Natural killer cell (primary cell): ENCODE results near the gene KDM4C. TPM values are rescaled to one million over a fixed set of nuclear protein-coding genes. Genes with fewer than 3 reads are reported as not detected.

Source experiments
- ATAC-seq, 3 donors: fragments of 150-1000 bp in 2 of 3; fragments of 200-7000 bp in 1 of 3; cut with Tn5 transposase; 1 replicate in 1 of 3; 2 replicates in 2 of 3; pipeline ENCODE4 v1.10.0; 2021; ENCODE audit warnings: mild to moderate bottlenecking in 2 of 3, moderate library complexity in 2 of 3
- DNase-seq, 2 donors: peaks; one replicate each; pipeline versions ENCODE4 v3.0.0 to v3.0.0-alpha.2; 2013 to 2021; ENCODE audit warnings: mixed read lengths in 1 of 2
- H3K27ac ChIP-seq: one replicate; pipeline ENCODE4 v1.5.1; 2013; ENCODE audit warnings: mild to moderate bottlenecking, low read length
- H3K27me3 ChIP-seq: one replicate; pipeline ENCODE4 v1.6.1; 2013; ENCODE audit warnings: low read length; ENCODE audit not compliant: control insufficient read depth, insufficient read depth
- H3K36me3 ChIP-seq: one replicate; pipeline ENCODE4 v1.6.1; 2013; ENCODE audit warnings: low read length; ENCODE audit not compliant: control insufficient read depth, insufficient read depth
- H3K4me1 ChIP-seq: one replicate; pipeline ENCODE4 v1.6.1; 2013; ENCODE audit warnings: low read length; ENCODE audit not compliant: control insufficient read depth, insufficient read depth
- H3K4me3 ChIP-seq: one replicate; pipeline ENCODE4 v1.5.1; 2013; ENCODE audit warnings: low read length
- H3K9me3 ChIP-seq: one replicate; pipeline ENCODE4 v1.6.1; 2013; ENCODE audit warnings: low read length; ENCODE audit not compliant: control insufficient read depth, insufficient read depth
- H3K27ac Mint-ChIP-seq, 2 donors: one replicate each; pipeline ENCODE4 v1.8.0; 2022; ENCODE audit warnings: mild to moderate bottlenecking in 2 of 2, mixed read lengths in 2 of 2, moderate library complexity in 1 of 2
- H3K27me3 Mint-ChIP-seq, 2 donors: one replicate each; pipeline ENCODE4 v1.8.0; 2022; ENCODE audit warnings: low read depth in 2 of 2, mixed read lengths in 2 of 2
- H3K36me3 Mint-ChIP-seq: one replicate; pipeline ENCODE4 v1.8.0; 2022; ENCODE audit warnings: mixed read lengths
- H3K4me1 Mint-ChIP-seq, 2 donors: one replicate each; pipeline ENCODE4 v1.8.0; 2022; ENCODE audit warnings: mixed read lengths in 2 of 2
- H3K4me3 Mint-ChIP-seq: one replicate; pipeline ENCODE4 v1.8.0; 2022; ENCODE audit warnings: mild to moderate bottlenecking, moderate library complexity, mixed read lengths
- H3K9me3 Mint-ChIP-seq, 2 donors: one replicate each; pipeline ENCODE4 v1.8.0; 2022; ENCODE audit warnings: mixed read lengths in 2 of 2
- WGBS: methylation state at CpG from one replicate; pipeline ENCODE4 v1.1.7; 2013; ENCODE audit warnings: missing lambda C conversion rate; ENCODE audit not compliant: insufficient coverage; 5-methylcytosine and 5-hydroxymethylcytosine counted together
- intact Hi-C: fragments of 100-400 bp; cut with micrococcal nuclease; formaldehyde crosslinking; loops from one replicate; pipeline ENCODE4 v1.14.2; 2022
- total RNA-seq, 4 donors: library from RNA; stranded (reverse); fragments of 120-200 nt in 1 of 4; gene quantifications; one replicate each; pipeline versions ENCODE4 v1.2.3 to v1.2.4, GENCODE V29; 2013 to 2022
- TF ChIP-seq, protein P1 (sequence below): fragments of 200-600 bp; IDR thresholded peaks from one replicate; pipeline ENCODE4 v1.8.0; 2022; ENCODE audit warnings: antibody characterized with exemption

The KDM4C gene
- total RNA-seq, 3 donors from 2014 or later (not counting 1 experiment from before 2014, with no cell fraction given): 115 to 137 (median 116) TPM

DNA sequence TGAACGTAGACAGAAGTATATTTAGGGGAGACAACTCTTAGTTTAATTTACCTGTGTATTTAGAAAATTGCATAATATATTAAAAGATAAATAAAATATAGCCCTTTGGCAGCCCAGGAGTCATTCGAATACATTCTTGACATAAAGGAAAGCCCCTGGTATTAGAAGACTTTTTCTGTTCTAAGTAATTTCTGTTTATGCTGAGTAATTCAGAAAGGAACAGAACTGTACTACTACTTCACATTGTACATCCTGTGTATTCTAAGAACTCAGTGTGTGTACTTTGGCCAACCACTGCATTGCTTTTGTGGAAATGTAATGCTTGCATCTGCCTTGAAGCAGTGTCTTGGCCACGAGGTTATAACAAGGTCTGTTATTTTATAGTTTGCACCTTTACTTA, 136.4 kb downstream of the KDM4C start:
- no peaks in the 10 kb centered on the region for H3K9me3 ChIP-seq
- TF ChIP-seq, protein P1, sequence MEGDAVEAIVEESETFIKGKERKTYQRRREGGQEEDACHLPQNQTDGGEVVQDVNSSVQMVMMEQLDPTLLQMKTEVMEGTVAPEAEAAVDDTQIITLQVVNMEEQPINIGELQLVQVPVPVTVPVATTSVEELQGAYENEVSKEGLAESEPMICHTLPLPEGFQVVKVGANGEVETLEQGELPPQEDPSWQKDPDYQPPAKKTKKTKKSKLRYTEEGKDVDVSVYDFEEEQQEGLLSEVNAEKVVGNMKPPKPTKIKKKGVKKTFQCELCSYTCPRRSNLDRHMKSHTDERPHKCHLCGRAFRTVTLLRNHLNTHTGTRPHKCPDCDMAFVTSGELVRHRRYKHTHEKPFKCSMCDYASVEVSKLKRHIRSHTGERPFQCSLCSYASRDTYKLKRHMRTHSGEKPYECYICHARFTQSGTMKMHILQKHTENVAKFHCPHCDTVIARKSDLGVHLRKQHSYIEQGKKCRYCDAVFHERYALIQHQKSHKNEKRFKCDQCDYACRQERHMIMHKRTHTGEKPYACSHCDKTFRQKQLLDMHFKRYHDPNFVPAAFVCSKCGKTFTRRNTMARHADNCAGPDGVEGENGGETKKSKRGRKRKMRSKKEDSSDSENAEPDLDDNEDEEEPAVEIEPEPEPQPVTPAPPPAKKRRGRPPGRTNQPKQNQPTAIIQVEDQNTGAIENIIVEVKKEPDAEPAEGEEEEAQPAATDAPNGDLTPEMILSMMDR: no peak
- DNase-seq (no peak), ATAC-seq (peak; percentile 47 to 71 (median 61))
- Mint-ChIP-seq H3K36me3 (no peaks in the 10 kb centered on the region), H3K4me3 (peak overlapping the region; percentile 48), H3K4me1 (peaks cover 63 to 68% of the 10 kb centered on the region in 2 donors), H3K27ac (peak overlapping the region; percentile 26 to 52), H3K9me3 (no peaks in the 10 kb centered on the region), H3K27me3 (no peaks in the 10 kb centered on the region)
- H3K4me3 ChIP-seq: no peak overlapping the region
- peaks cover 18% of the 10 kb centered on the region for H3K4me1 ChIP-seq
- no peaks in the 10 kb centered on the region for H3K27me3 ChIP-seq
- no peak overlapping the region for H3K27ac ChIP-seq
- 11% methylated on average over 1 of the region's 3 CpGs for WGBS
- peaks cover 30% of the 10 kb centered on the region for H3K36me3 ChIP-seq
- intact Hi-C loops: no loop called here

DNA sequence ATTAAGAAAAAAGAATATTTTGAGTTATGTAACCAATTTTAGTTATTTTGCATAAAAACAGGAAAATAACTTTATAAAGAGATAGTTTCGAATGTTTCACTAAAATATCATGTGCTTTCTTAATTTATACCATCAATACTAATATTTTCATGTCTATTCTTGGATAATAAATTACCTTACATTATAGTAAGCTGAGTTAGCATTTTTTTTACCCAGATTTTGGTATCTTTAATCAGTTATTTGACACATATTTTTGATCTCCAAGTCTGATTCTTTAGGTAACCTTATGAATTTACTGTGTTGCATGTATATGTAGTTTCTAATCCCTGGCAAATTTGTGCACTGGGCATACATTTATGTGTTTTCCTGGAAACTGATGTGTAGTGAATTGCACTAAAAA, 138.0 kb downstream of the KDM4C start:
- ATAC-seq (no peak), DNase-seq (no peak)
- TF ChIP-seq, protein P1: no peak
- H3K36me3 Mint-ChIP-seq: no peaks in the 10 kb centered on the region
- H3K4me3 ChIP-seq: no peak overlapping the region
- H3K9me3 ChIP-seq: no peaks in the 10 kb centered on the region
- intact Hi-C loops: no loop called here
- no peaks in the 10 kb centered on the region for H3K27me3 ChIP-seq
- no peaks in the 10 kb centered on the region for H3K9me3 Mint-ChIP-seq
- no peak overlapping the region for H3K27ac Mint-ChIP-seq
- H3K27ac ChIP-seq: no peak overlapping the region
- H3K4me1 Mint-ChIP-seq: peaks cover 64 to 67% of the 10 kb centered on the region in 2 donors
- no peaks in the 10 kb centered on the region for H3K27me3 Mint-ChIP-seq
- no CpG with 5 or more reads among the region's 1 CpG for WGBS
- no peak overlapping the region for H3K4me3 Mint-ChIP-seq
- peaks cover 13% of the 10 kb centered on the region for H3K4me1 ChIP-seq
- H3K36me3 ChIP-seq: peaks cover 21% of the 10 kb centered on the region

DNA sequence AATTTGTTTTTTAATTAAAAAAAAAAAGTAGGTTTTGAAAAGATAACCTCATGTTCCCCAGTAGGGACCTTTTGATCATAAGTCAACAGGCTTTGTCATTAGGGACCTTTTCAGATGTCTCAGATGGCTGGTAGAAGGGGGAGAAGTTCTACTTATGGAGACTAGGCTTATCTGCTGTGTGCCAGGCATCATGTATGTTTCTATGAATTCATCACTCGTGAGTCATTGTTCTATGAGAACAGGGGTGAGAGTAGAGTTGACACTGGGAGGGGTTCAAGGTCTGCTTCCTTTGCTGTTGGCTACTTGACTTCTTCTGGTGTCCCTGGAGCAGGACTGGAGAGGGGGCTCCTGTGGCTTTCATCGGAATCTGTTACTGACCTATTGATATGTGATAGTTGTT, 138.8 kb downstream of the KDM4C start:
- no peak for ATAC-seq
- Histone ChIP-seq H3K36me3 (peaks cover 21% of the 10 kb centered on the region), H3K9me3 (no peaks in the 10 kb centered on the region), H3K4me1 (peaks cover 13% of the 10 kb centered on the region), H3K27me3 (no peaks in the 10 kb centered on the region), H3K27ac (no peak overlapping the region), H3K4me3 (no peak overlapping the region)
- Mint-ChIP-seq H3K9me3 (no peaks in the 10 kb centered on the region), H3K4me3 (no peak overlapping the region), H3K27me3 (no peaks in the 10 kb centered on the region), H3K27ac (peak overlapping the region; percentile 6 to 24), H3K36me3 (no peaks in the 10 kb centered on the region), H3K4me1 (peaks cover 67 to 70% of the 10 kb centered on the region in 2 donors)
- DNase-seq: no peak
- WGBS: 87% methylated on average over 2 of the region's 2 CpGs
- TF ChIP-seq, protein P1: no peak
- intact Hi-C loops: no loop called here

DNA sequence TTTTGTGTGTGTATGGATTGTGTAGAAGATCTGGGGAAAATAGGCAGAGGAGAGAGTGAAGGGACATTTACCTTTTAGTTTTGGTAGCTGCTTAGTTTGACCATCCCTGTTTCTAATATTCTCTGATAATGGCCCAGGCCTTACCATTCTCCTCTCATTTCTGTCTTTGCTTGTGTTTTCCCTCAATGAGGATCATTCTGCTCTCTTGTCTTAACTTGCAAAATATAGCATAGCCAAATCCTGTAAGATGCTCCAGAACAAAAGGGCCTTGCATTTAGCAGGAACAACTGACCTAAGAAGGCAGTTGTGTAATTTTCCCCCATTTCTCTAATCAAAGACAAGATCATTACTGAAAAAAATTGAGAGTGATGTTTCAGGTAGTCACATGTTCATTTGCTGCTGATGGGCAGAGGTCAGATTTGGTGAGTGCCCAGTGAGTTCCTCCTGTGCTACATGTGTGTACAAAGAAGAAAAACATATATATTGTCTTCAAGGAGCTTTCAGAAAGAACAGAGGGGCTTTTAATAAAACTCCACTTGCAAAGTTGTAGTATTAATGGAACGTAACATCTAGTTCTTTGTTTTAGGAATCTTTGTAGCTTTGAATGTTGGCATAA, 139.5 kb downstream of the KDM4C start:
- H3K36me3 Mint-ChIP-seq: no peaks in the 10 kb centered on the region
- 100% methylated on average over 1 of the region's 1 CpG for WGBS
- H3K27ac Mint-ChIP-seq: peak overlapping the region; percentile 6 to 24
- H3K36me3 ChIP-seq: peaks cover 21% of the 10 kb centered on the region
- DNase-seq (no peak), ATAC-seq (no peak)
- no peaks in the 10 kb centered on the region for H3K9me3 ChIP-seq
- H3K27me3 Mint-ChIP-seq: no peaks in the 10 kb centered on the region
- H3K27ac ChIP-seq: no peak overlapping the region
- H3K27me3 ChIP-seq: no peaks in the 10 kb centered on the region
- H3K4me1 Mint-ChIP-seq: peaks cover 75 to 77% of the 10 kb centered on the region in 2 donors
- TF ChIP-seq, protein P1: no peak
- no peak overlapping the region for H3K4me3 Mint-ChIP-seq
- peaks cover 13% of the 10 kb centered on the region for H3K4me1 ChIP-seq
- H3K4me3 ChIP-seq: no peak overlapping the region
- intact Hi-C loops: no loop called here
- H3K9me3 Mint-ChIP-seq: no peaks in the 10 kb centered on the region
